H4 (cell line): ENCODE measurements around the gene RAB39A. TPM values are rescaled to one million over a fixed set of nuclear protein-coding genes. Genes with fewer than 3 reads are reported as not detected.

Source experiments
- DNase-seq: peaks from one replicate; pipeline ENCODE4 v3.0.0-alpha.2; 2015; ENCODE audit warnings: low spot score
- total RNA-seq: library from RNA; depleted of rRNA; stranded (reverse); fragments of >200 nt; shearing (Covaris generic); gene quantifications from 2 replicates; pipeline ENCODE4 v1.2.3, GENCODE V29; 2014

RAB39A gene
- total RNA-seq, 1 experiment from 2014 or later, result 1.4 TPM

GRCh38 chr11:107961480-107961879 lies 33.2 kb downstream of the RAB39A start:
- DNase-seq, result no peak

DNA sequence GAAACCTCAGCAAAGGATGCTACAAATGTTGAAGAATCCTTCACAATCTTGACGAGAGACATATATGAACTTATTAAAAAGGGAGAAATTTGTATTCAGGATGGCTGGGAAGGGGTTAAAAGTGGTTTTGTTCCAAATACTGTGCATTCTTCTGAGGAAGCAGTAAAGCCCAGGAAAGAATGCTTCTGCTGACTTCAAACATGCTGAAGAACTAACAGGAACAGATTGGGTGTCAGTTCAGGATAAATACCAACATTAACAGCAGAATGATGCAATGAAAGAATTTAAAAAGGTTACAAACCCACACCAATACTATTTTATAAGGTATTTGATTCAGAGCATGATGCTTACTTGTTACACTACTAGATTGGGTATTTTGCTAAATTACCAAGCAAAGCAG lies 33.9 kb downstream of the RAB39A start:
- DNase-seq, result no peak

DNA sequence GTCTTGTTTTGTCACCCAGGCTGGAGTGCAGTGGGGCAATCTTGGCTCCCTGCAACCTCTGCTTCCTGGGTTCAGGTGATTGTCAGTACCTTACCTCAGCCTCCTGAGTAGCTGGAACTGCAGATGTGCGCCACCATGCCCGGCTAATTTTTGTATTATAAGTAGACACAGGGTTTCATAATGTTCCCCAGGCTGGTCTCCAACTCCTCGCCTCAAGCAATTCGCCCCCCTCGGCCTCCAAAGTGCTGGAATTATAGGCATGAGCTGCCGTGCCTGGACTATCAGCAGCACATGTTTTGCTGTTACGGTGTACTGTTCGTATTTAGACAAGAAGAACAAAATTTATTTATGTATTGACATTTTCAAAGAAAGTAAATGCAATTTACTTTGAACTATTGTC lies 34.8 kb downstream of the RAB39A start:
- no peak for DNase-seq

- no peak for DNase-seq
Observed at GRCh38 chr11:107969219-107969618, 41.0 kb downstream of the RAB39A start.

GRCh38 chr11:107970049-107970448 lies 41.8 kb downstream of the RAB39A start:
- no peak for DNase-seq

DNA sequence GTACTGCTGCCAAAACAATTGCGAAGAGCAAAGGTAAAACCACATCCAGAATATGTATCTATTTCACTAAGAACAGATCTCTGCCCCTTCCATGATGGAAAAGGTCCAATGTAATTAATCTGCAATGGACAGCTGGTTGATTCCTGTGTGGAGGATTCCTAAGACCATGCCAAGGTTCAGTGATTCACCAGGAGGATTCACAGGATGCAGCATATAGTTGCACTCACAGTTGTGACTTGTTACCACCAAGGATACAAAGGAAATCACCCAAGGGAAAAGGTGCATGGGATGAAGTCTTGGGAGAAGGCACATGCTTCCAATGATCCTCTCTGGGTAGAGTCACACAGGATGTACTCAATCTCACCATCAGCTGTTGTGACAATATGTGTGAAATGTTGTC lies 45.4 kb downstream of the RAB39A start:
- DNase-seq, result no peak

- no peak for DNase-seq
Observed at GRCh38 chr11:107988397-107989158, 60.3 kb downstream of the RAB39A start.

DNA sequence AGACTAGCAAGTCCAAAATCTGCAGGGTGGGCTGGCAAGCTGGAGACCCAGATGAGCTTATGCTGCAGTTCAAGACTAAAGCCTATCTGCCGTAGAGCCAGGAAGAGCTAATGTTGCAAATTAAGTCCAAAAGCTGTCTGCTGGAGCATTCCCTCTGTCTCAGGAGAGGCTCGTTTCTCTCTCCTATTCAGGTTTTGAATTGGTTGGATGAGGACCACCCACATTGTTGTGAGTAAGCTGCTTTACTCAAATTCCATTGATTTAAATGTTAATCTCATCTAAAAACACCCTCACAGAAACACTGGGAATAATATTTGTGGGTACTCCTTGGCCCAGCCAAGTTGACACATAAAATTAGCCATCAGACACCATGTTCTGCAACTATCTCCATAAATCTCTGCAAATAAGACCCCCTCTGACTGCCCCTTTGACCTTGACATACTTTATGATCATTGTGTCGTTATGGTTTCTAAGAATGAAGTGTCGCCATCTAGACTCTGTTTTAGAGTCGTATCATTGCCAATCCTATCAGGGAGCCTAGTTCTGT lies 63.7 kb downstream of the RAB39A start:
- no peak for DNase-seq

DNA sequence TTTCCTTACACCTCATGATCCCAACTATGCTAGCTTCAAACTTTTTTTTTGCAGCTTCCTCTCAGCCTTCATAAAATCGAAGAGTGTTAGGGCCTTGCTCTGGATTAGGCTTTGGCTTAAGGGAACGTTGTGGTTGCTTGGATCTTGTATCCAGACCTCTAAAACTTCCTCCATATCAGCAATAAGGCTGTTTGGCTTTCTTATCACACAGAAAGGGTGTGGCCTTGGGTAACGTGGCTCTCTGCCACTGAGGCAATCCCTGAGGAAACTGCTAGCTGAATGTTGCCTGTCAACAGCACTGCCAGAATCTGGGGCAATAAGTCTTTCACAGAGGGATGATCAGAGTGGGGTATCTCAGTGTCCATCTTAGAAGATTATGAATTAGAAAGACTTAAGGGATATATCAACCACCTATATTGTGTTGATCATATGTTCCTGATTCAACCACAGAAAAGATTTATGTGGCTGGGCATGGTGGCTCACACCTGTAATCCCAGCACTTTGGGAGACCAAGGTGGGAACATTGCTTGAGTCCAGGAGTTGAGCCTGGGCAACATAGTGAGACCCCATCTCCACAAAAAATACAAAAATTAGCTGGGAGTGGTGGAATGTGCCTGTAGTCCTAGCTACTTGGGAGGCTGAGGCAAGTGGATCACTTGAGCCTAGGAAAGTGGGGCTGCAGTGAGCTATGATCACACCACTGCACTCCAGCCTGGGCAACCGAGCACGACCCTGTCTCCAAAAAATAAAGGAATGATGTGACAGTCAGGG lies 67.9 kb downstream of the RAB39A start:
- DNase-seq, result no peak

DNA sequence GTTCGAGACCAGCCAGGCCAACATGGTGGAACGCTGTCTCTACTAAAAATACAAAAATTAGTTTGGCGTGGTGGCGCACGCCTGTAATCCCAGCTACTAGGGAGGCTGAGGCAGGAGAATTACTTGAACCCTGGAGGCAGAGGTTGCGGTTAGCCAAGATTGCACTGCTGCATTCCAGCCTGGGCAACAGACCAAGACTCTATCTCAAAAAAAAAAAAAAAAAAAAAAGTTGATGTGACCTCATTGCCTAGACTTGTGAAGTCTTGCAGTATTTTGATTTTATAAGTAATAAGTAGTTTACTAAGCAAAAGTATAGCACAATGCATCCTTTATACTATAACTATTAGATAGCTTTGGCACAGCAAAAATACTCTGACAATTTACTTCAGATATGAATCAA lies 70.5 kb downstream of the RAB39A start:
- DNase-seq, result no peak

GRCh38 chr11:107999759-108000455 lies 71.7 kb downstream of the RAB39A start:
- peak; percentile 72 for DNase-seq

GRCh38 chr11:108002476-108002875 lies 74.2 kb downstream of the RAB39A start:
- no peak for DNase-seq

- no peak for DNase-seq
Observed at GRCh38 chr11:108003623-108004022, 75.4 kb downstream of the RAB39A start.

DNA sequence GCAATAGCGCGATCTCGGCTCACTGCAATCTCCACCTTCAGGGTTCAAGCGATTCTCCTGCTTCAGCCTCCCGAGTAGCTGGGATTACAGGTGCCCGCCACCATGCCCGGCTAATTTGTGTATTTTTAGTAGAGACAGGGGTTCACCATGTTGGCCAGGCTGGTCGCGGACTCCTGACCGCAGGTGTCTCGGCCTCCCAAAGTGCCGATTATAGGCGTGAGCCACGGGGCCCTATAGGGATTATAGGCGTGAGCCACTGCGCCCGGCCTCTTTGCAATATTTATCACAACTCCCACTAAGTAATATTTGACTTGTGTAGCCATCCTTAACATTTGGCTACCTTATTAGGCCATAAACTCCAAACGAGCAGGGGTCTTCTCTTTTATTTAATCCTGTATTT lies 79.6 kb downstream of the RAB39A start:
- DNase-seq, result no peak

DNA sequence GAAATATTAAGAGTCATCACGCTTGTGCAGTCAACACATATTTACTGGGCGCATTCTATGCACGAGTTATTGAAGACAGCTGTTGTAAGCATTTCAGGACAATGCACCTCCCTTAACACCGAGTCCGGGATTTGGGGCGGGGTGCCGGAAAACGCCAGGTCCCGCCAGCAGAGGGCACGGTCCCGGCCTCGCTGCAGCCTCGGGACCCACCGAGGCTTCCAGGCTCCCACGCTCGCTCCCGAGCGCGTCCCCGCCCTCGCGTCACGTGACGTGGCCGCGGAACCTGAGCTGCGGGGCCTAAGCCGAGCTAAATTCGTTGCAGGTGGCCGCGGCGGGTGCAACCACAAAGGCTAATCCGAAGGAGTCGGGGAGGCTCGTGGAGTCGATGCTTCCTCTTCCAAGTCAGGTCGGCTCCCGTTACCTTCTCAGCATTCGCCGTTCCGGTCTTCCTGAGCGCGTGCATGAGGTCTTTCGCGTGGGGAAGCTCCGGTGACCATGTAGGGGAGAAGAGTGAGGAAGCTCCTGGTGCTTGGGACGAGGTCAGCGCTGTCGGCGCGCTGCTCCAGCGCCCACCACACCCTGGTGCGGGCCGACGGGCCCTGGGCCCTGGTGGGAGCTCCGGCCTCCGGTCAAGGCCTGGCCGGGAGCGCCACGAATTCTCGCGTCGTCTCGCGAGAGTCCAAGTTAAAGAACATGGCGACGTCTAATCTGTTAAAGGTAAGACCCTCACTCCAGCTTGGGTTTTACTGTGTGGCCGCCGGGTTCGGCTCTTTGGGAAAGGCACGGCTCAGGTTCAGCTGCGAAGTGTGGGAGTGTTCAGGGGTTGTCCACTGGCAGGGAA lies 80.6 kb downstream of the RAB39A start, which contains the start of gene CUL5:
Gene CUL5, plus strand, starts transcription at position 243 of the 841 bp plus-strand sequence. Its CDS starts 451 bp downstream, at position 694.
- DNase-seq, result peak; percentile 82

DNA sequence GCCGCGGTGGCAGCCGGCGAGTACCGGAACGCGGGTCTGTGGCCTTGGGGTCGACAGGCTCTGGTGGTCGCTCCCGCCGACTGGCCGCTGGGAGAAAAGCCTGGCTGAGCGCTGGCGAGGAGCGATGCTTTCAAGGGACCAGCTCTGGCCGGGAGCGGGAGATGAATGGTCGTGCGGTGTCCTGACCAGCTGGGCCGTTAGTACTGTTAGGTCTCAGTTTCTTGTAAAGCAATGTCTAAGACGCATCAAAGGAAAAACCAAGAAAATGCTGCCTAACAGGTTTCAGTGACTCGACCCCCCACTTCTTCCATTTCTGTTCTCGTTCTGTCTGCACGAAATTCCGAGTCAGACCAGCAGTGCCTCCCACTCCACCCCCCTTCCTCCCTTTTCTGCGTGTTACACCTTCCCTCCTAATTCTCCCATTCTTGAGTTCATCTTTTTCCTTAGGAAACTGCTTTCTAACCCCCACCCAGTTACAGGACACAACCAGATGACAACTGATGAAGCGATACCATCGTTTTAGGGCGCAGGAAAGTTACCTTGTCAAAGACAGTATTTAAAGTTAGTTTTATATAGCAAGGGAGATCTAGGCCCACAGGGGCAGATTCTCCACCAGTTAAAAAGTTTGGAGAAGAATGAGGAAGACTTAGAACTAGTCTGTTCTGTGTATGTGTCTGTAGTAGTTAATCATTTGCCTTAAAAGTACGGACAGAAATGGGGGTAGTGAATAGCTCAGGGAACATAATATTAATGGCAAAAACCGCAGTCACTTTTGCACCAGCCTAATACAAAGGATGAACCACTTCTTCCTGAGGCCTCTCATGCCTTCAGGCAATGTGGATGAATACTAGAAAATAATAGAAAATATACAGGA lies 81.5 kb downstream of the RAB39A start:
- DNase-seq, result no peak

DNA sequence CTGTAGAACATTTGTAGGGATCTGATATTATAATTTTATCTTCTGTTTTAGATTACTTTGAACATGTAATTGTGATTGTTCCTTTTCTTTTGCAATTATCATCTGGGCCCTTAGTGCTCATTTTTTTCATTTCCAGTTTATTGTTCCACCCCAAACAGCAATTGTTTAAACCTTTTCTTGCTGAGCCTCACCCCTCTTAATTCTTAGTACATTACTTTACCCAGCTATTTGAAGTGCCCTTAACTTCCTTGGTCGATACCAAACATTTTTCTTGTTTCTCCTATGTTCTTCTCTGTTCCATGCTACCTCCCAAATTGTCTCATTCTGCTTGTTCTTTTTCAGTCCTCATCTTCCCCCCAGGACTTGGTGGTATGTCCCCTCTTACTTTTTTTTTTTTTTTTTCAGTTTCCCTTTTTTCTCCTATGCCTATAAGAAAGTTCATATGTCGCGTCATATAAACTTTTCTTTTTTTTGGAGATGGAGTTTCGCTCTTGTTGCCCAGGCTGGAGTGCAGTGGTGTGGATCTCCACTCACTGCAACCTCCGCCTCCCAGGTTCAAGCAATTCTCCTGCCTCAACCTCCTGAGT lies 84.0 kb downstream of the RAB39A start:
- no peak for DNase-seq
